K562 (cell line): Measurements from ENCODE around the gene ARHGAP9. TPM values are rescaled to one million over a fixed set of nuclear protein-coding genes. Genes with fewer than 3 reads are reported as not detected.
A peak's percentile ranks its signal among the peaks of the same experiment; 100 is the strongest.

Source experiments
- BRCA1 ChIP-seq, 2 experiments: fragments of 450-650 bp in 1 of 2; sonication (generic) in 1 of 2; formaldehyde crosslinking in 1 of 2; IDR thresholded peaks; 2 replicates each; pipeline versions ENCODE4 v1.5.0 to v1.6.1; 2017 to 2020; ENCODE audit warnings: mild to moderate bottlenecking in 1 of 2, missing genetic modification reagents in 1 of 2
- CXXC5 ChIP-seq: fragments of 250-450 bp; sonication (Bioruptor Pico); IDR thresholded peaks from 2 replicates; pipeline ENCODE4 v1.8.0; 2022; ENCODE audit warnings: inconsistent platforms, mild to moderate bottlenecking, moderate library complexity
- HNRNPUL1 ChIP-seq: fragments of 200-400 bp; formaldehyde crosslinking; IDR thresholded peaks from 2 replicates; pipeline ENCODE4 v1.6.1; 2017; ENCODE audit warnings: low read length
- POLR2A ChIP-seq: fragments of 450-650 bp; conservative IDR thresholded peaks from 2 replicates; pipeline ENCODE4 v1.6.1; 2016
- POLR2B ChIP-seq: fragments of 450-650 bp; IDR thresholded peaks from 2 replicates; pipeline ENCODE4 v1.6.1; 2018; ENCODE audit warnings: low read depth; ENCODE audit not compliant: partially characterized antibody
- RBM34 ChIP-seq: fragments of 200-400 bp; formaldehyde crosslinking; IDR thresholded peaks from 2 replicates; pipeline ENCODE4 v1.6.1; 2018; ENCODE audit warnings: low read length, borderline replicate concordance; ENCODE audit not compliant: insufficient read depth
- SMARCA4 ChIP-seq: fragments of 450-650 bp; IDR thresholded peaks from 2 replicates; pipeline ENCODE4 v1.6.1; 2016
- SMARCE1 ChIP-seq: fragments of 450-650 bp; IDR thresholded peaks from 2 replicates; pipeline ENCODE4 v1.7.1; 2016; ENCODE audit warnings: mild to moderate bottlenecking
- SRSF1 ChIP-seq: fragments of 200-400 bp; formaldehyde crosslinking; IDR thresholded peaks from 2 replicates; pipeline ENCODE4 v1.6.1; 2017; ENCODE audit warnings: mild to moderate bottlenecking, low read depth, low read length, moderate library complexity
- STAT5B ChIP-seq: fragments of 250-450 bp; sonication (Bioruptor Pico); IDR thresholded peaks from 2 replicates; pipeline ENCODE4 v1.8.0; 2021; ENCODE audit warnings: mild to moderate bottlenecking, inconsistent platforms
- SUPT5H ChIP-seq: fragments of 450-650 bp; IDR thresholded peaks from 2 replicates; pipeline ENCODE4 v1.6.1; 2016
- THRAP3 ChIP-seq: fragments of 450-650 bp; IDR thresholded peaks from 2 replicates; pipeline ENCODE4 v1.6.1; 2016; ENCODE audit warnings: mild to moderate bottlenecking, inconsistent platforms, borderline replicate concordance
- ZHX1 ChIP-seq: fragments of 150-350 bp; conservative IDR thresholded peaks from 2 replicates; pipeline ENCODE4 v1.6.1; 2014; ENCODE audit warnings: low read length
- ZNF174 ChIP-seq: fragments of 250-450 bp; sonication (Bioruptor Pico); IDR thresholded peaks from 2 replicates; pipeline ENCODE4 v1.4.0; 2020; ENCODE audit warnings: mild to moderate bottlenecking
- polyA plus RNA-seq, 8 experiments: library from polyadenylated mRNA; depleted of rRNA in 4 of 8; stranded (reverse) in 5 of 8; unstranded in 3 of 8; fragments of >200 nt; fragmentation: Nextera tagmentation in 2 of 8; fragmentation: Illumina TruSeq in 1 of 8; extraction: Ambion mirVana in 2 of 8; extraction: Trizol in 1 of 8; gene quantifications; 2 replicates each; pipeline versions ENCODE4 v1.2.1 to v1.2.3, GENCODE V29; 2011 to 2014; ENCODE audit warnings: inconsistent platforms in 1 of 8, missing spikeins in 1 of 8
- total RNA-seq, 7 experiments: library from RNA; depleted of rRNA in 6 of 7; stranded (reverse); fragments of >200 nt in 6 of 7; fragmentation: Illumina TruSeq in 2 of 7; extraction: Trizol in 2 of 7; gene quantifications; 2 replicates each; pipeline versions ENCODE4 v1.2.1 to v1.2.3, GENCODE V29; 2011 to 2021; ENCODE audit warnings: low replicate concordance in 1 of 7
- TF ChIP-seq, protein P1 (sequence below): fragments of 450-650 bp; IDR thresholded peaks from 2 replicates; pipeline ENCODE4 v1.6.1; 2016; ENCODE audit warnings: mild to moderate bottlenecking, moderate library complexity

The ARHGAP9 gene
- total and polyA plus RNA-seq, 9 of the 15 experiments (the other 6 are each of a cell fraction or from before 2014, with no cell fraction given), result 1.5 to 10.2 (median 5.1) TPM

DNA sequence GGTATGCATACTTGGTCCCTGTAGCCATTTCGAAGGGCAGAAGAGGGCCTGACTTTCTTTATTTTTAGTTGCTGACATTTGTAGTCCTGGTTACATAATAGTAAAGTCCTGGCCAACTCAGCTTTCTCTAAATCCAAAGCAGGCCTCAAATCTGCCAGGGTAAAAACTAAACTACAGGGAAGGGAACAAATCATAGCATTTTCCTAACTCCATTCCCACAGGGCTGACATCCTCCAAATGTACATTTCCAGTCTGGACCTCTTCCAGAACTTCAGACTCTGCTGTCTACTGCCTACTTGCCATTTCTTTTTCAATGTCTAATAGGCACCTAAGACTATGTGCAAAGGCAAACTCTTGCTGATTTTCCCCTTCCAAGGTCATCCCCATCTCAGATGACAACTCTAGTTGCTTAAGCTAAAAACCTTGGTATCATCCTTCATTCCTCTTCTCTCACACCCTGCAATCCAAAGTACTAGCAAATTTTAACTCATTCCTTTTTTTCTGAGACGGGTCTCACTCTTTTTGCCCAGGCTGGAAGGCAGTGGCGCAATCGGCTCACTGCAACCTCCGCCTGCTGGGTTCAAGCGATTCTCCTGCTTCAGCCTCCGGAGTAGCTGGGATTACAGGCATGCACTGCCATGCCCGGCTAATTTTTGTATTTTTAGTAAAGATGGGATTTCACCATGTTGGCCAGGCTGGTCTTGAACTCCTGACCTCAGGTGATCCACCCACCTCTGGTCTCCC lies 38.7 kb upstream of the ARHGAP9 start (continued):
- TF ChIP-seq, protein P1, sequence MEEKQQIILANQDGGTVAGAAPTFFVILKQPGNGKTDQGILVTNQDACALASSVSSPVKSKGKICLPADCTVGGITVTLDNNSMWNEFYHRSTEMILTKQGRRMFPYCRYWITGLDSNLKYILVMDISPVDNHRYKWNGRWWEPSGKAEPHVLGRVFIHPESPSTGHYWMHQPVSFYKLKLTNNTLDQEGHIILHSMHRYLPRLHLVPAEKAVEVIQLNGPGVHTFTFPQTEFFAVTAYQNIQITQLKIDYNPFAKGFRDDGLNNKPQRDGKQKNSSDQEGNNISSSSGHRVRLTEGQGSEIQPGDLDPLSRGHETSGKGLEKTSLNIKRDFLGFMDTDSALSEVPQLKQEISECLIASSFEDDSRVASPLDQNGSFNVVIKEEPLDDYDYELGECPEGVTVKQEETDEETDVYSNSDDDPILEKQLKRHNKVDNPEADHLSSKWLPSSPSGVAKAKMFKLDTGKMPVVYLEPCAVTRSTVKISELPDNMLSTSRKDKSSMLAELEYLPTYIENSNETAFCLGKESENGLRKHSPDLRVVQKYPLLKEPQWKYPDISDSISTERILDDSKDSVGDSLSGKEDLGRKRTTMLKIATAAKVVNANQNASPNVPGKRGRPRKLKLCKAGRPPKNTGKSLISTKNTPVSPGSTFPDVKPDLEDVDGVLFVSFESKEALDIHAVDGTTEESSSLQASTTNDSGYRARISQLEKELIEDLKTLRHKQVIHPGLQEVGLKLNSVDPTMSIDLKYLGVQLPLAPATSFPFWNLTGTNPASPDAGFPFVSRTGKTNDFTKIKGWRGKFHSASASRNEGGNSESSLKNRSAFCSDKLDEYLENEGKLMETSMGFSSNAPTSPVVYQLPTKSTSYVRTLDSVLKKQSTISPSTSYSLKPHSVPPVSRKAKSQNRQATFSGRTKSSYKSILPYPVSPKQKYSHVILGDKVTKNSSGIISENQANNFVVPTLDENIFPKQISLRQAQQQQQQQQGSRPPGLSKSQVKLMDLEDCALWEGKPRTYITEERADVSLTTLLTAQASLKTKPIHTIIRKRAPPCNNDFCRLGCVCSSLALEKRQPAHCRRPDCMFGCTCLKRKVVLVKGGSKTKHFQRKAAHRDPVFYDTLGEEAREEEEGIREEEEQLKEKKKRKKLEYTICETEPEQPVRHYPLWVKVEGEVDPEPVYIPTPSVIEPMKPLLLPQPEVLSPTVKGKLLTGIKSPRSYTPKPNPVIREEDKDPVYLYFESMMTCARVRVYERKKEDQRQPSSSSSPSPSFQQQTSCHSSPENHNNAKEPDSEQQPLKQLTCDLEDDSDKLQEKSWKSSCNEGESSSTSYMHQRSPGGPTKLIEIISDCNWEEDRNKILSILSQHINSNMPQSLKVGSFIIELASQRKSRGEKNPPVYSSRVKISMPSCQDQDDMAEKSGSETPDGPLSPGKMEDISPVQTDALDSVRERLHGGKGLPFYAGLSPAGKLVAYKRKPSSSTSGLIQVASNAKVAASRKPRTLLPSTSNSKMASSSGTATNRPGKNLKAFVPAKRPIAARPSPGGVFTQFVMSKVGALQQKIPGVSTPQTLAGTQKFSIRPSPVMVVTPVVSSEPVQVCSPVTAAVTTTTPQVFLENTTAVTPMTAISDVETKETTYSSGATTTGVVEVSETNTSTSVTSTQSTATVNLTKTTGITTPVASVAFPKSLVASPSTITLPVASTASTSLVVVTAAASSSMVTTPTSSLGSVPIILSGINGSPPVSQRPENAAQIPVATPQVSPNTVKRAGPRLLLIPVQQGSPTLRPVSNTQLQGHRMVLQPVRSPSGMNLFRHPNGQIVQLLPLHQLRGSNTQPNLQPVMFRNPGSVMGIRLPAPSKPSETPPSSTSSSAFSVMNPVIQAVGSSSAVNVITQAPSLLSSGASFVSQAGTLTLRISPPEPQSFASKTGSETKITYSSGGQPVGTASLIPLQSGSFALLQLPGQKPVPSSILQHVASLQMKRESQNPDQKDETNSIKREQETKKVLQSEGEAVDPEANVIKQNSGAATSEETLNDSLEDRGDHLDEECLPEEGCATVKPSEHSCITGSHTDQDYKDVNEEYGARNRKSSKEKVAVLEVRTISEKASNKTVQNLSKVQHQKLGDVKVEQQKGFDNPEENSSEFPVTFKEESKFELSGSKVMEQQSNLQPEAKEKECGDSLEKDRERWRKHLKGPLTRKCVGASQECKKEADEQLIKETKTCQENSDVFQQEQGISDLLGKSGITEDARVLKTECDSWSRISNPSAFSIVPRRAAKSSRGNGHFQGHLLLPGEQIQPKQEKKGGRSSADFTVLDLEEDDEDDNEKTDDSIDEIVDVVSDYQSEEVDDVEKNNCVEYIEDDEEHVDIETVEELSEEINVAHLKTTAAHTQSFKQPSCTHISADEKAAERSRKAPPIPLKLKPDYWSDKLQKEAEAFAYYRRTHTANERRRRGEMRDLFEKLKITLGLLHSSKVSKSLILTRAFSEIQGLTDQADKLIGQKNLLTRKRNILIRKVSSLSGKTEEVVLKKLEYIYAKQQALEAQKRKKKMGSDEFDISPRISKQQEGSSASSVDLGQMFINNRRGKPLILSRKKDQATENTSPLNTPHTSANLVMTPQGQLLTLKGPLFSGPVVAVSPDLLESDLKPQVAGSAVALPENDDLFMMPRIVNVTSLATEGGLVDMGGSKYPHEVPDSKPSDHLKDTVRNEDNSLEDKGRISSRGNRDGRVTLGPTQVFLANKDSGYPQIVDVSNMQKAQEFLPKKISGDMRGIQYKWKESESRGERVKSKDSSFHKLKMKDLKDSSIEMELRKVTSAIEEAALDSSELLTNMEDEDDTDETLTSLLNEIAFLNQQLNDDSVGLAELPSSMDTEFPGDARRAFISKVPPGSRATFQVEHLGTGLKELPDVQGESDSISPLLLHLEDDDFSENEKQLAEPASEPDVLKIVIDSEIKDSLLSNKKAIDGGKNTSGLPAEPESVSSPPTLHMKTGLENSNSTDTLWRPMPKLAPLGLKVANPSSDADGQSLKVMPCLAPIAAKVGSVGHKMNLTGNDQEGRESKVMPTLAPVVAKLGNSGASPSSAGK, result 0 out of 2 replicates have a peak, but pooled peaks have one; percentile 5
- peak; percentile 40 for TF ChIP-seq POLR2B
- TF ChIP-seq ZHX1, result no peak
- no peak; the same call in 1 of the 2 replicates for TF ChIP-seq SUPT5H
- TF ChIP-seq BRCA1 (IDR thresholded peaks at IDR 0.05), result no peak
- no peak for TF ChIP-seq BRCA1 (CRISPR knock-in tag; IDR thresholded peaks at IDR 0.05)
- no peak for TF ChIP-seq THRAP3
- TF ChIP-seq RBM34, result no peak
- TF ChIP-seq STAT5B (CRISPR knock-in tag), result no peak
- no peak for TF ChIP-seq ZNF174 (CRISPR knock-in tag)
- TF ChIP-seq SMARCE1, result no peak
- TF ChIP-seq CXXC5 (CRISPR knock-in tag), result no peak
- no peak for TF ChIP-seq HNRNPUL1
- TF ChIP-seq SMARCA4, result 0 out of 2 replicates have a peak, but pooled peaks have one; percentile 11
- peak; percentile 47 for TF ChIP-seq POLR2A
- TF ChIP-seq SRSF1, result no peak
